ENCODE measurements around the gene TBCCD1.
A peak's percentile ranks its signal among the peaks of the same experiment; 100 is the strongest.
"Not testable (repeated sequence)": the region's sequence is repeated elsewhere in the genome, so short reads cannot be mapped to it uniquely, and the experiment has no call there.

TBCCD1 gene

DNA sequence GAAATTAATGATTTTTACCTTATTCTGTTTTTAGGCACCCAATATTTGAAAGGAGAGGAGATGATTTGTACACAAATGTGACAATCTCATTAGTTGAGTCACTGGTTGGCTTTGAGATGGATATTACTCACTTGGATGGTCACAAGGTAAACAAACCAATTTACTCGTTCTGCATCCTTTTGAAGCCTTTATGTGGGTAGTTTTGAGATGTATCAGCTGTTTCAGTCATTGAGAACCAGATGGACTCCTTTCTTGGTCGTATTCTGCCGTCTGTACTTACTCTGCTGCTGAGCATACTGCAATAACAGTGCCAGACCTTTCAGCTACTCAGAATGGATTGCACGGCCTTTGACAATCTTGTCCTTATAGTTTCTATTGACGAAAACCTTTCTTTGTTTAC, 16.7 kb upstream of the TBCCD1 start:
- H3K9me3 Mint-ChIP-seq: no peaks in the 10 kb centered on the region
- no peak overlapping the region for H3K27ac Mint-ChIP-seq
- H3K36me3 Mint-ChIP-seq: peaks cover 22% of the 10 kb centered on the region

DNA sequence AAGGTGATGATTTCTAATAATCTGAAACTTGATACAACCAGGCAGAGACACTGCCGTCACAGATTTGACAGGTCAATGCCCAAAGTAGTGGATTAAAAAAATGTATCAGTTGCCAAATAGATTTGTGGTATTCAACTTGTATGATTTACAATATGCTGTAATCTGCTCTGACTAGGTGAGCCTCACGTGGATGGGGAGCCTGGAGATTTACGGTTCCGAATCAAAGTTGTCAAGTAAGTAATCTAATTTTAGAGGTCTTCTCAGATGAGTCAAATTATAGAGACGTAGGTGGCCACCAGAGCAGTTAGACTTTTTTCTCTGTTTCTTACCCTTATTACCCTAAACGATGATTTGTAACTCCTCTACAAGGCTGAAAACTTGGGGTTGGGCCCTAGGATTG, 15.4 kb upstream of the TBCCD1 start:
- H3K27ac Mint-ChIP-seq: no peak overlapping the region
- no peak overlapping the region for H3K4me3 Mint-ChIP-seq
- peaks cover 13% of the 10 kb centered on the region for H3K4me1 Mint-ChIP-seq
- no peaks in the 10 kb centered on the region for H3K27me3 Mint-ChIP-seq
- no peaks in the 10 kb centered on the region for H3K9me3 Mint-ChIP-seq
- peaks cover 24% of the 10 kb centered on the region for H3K36me3 Mint-ChIP-seq

More for the DNA sequence above, 16.7 kb upstream of the TBCCD1 start:
- Mint-ChIP-seq H3K4me1 (peaks cover 8% of the 10 kb centered on the region), H3K4me3 (no peak overlapping the region), H3K27me3 (no peaks in the 10 kb centered on the region)

GRCh38 chr3:186580785-186581184, 13.6 kb upstream of the TBCCD1 start:
- peaks cover 24% of the 10 kb centered on the region for H3K36me3 Mint-ChIP-seq
- no peaks in the 10 kb centered on the region for H3K27me3 Mint-ChIP-seq

DNA sequence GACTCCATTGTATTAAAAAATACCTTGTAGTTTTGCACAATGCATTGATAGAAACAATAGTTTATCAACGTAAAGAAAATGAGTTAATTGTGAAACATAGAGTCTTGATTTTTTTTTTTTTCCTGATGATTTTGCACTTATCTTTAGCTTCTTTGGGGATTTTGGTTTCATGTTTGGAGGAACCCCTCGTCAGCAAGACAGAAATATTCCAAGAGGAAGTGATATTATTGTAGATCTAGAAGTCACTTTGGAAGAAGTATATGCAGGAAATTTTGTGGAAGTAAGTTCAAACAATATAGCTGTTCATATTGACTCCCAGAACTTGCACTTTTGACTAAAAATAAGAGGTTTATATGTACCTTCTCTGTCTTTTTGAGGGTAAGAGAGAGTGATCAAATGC, 10.4 kb upstream of the TBCCD1 start:
- H3K27me3 Mint-ChIP-seq: no peaks in the 10 kb centered on the region
- peaks cover 40% of the 10 kb centered on the region for H3K4me1 Mint-ChIP-seq
- no peak overlapping the region for H3K4me3 Mint-ChIP-seq
- H3K9me3 Mint-ChIP-seq: no peaks in the 10 kb centered on the region
- H3K27ac Mint-ChIP-seq: no peak overlapping the region
- peaks cover 25% of the 10 kb centered on the region for H3K36me3 Mint-ChIP-seq

More at GRCh38 chr3:186580785-186581184, 13.6 kb upstream of the TBCCD1 start:
- Mint-ChIP-seq H3K4me3 (no peak overlapping the region), H3K4me1 (peaks cover 17% of the 10 kb centered on the region), H3K9me3 (no peaks in the 10 kb centered on the region), H3K27ac (peak overlapping the region; percentile 66)

GRCh38 chr3:186571644-186572013, 4.5 kb upstream of the TBCCD1 start:
- Mint-ChIP-seq H3K9me3 (no peaks in the 10 kb centered on the region), H3K4me1 (peaks cover 57% of the 10 kb centered on the region), H3K27ac (peak overlapping the region; percentile 91), H3K4me3 (peak overlapping the region; percentile 99), H3K36me3 (peaks cover 14% of the 10 kb centered on the region), H3K27me3 (no peaks in the 10 kb centered on the region)

DNA sequence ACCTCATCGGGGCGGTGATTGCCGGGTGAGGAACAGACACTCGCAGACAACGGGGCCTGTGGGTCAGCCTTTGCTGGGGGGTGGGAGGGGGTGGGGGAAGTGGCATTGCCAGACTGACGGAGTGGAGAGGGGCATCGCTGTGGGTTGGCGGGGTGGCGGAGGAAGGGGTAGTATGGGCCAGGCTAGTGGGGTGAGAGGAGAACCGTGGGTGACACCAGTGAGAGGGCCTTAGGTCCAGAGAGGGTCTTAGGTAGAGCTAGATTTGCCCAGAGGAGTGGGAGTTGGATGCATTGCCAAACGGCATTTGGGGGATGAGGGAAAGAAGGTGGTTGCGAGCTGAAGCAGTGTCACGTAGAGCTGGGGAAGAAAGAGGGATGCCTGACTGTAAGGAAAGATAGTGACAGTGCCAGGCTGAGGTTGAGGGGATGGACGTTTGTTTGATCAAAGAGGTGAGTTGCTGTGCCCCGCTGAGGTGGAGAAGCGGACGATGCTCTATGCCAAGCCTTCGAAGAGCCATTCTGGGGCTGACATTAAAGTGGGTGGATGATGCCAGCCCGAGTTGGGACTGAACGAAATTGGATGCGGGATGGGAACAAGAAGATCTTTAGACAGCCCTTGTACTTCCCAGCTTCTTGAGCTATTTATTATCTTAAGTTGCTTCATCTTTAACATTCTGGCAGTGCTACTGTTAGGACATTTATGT, 4.0 kb upstream of the TBCCD1 start:
- peaks cover 57% of the 10 kb centered on the region for H3K4me1 Mint-ChIP-seq

DNA sequence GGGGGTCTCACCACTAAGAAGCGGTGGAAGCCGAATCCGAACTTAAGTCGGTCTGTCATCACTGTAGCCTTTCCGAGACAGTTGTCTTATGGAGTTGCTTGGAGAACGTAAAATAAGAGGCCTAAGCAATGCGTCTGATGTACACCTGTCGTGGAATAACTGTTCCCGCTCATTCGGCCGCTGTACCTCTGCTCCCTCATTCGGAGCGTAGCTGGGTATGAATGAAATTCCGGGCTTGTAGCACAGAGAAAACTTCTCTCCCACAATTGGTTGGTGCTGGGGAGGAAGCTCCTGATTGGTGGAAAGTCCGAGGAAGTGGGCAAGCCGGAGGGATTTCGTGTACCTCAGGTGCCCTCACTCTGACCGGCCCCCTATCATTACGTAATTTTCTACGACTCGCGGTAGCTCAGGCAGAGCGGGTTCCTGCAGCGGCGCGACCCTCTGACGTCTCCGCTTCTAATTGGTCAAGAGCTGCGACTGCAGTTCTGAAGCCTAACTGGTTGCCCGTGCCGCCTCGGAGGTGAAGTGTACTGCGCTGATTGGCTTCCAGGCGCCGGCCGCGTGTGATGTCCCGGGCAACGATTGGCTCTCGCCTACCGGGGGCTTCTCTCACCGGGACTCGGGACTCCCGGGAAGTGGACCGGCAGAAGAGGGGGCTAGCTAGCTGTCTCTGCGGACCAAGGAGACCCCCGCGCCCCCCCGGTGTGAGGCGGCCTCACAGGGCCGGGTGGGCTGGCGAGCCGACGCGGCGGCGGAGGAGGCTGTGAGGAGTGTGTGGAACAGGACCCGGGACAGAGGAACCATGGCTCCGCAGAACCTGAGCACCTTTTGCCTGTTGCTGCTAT, 3.2 kb upstream of the TBCCD1 start, which contains the start of gene DNAJB11:
Gene DNAJB11, plus strand, starts transcription at position 625 of the 845 bp plus-strand sequence. Its CDS starts 178 bp downstream, at position 803.
- peaks cover 57% of the 10 kb centered on the region for H3K4me1 Mint-ChIP-seq
- no peaks in the 10 kb centered on the region for H3K27me3 Mint-ChIP-seq
- peak within 1 kb of the TSS; percentile 99 for H3K4me3 Mint-ChIP-seq
- H3K36me3 Mint-ChIP-seq: peaks cover 11% of the 10 kb centered on the region
- H3K27ac Mint-ChIP-seq: peak within 1 kb of the TSS; percentile 93
- H3K9me3 Mint-ChIP-seq: no peaks in the 10 kb centered on the region

More for the DNA sequence above, 4.0 kb upstream of the TBCCD1 start:
- H3K9me3 Mint-ChIP-seq: no peaks in the 10 kb centered on the region
- peak overlapping the region; percentile 99 for H3K4me3 Mint-ChIP-seq
- H3K27ac Mint-ChIP-seq: peak overlapping the region; percentile 93
- peaks cover 14% of the 10 kb centered on the region for H3K36me3 Mint-ChIP-seq
- H3K27me3 Mint-ChIP-seq: no peaks in the 10 kb centered on the region

DNA sequence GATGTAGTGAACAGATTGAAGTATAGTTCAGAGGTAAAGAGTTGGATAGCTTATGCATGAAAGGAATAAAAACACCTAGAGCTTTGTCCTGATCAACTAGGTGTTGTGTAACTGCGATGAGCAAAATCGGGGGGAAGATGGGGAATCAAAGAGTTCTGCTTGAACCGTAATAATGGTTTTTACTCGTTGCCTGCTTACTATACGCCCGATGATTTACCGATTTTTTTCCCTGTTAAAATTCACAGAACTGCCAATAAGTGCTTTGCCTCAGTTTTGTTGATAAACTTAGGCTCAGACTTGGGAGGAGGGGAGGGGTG, 2.6 kb upstream of the TBCCD1 start:
- peaks cover 58% of the 10 kb centered on the region for H3K4me1 Mint-ChIP-seq
- no peaks in the 10 kb centered on the region for H3K27me3 Mint-ChIP-seq
- no peaks in the 10 kb centered on the region for H3K9me3 Mint-ChIP-seq
- peak overlapping the region; percentile 93 for H3K27ac Mint-ChIP-seq
- H3K4me3 Mint-ChIP-seq: peak overlapping the region; percentile 99
- peaks cover 9% of the 10 kb centered on the region for H3K36me3 Mint-ChIP-seq

DNA sequence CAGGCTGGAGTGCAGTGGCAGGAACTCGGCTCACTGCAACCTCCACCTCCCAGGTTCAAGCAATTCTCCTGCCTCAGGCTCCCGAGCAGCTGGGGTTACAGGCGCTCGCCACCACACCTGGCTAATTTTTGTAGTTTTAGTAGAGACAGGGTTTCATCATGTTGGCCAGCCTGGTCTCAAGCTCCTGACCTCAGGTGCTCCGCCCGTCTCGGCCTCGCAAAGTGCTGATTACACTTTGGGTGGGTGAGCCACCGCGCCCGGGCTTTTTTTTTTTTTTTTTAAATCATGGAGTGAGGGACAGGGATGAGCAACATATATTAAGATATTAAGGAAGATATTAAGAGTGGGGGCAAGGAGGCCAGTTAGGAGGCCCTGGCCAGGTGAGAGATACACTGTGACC, 2.2 kb upstream of the TBCCD1 start:
- H3K4me3 Mint-ChIP-seq: peak overlapping the region; percentile 99
- H3K4me1 Mint-ChIP-seq: peaks cover 58% of the 10 kb centered on the region
- H3K27me3 Mint-ChIP-seq, H3K9me3 Mint-ChIP-seq, H3K36me3 Mint-ChIP-seq: not testable (repeated sequence)
- H3K27ac Mint-ChIP-seq: peak overlapping the region; percentile 93

GRCh38 chr3:186566772-186567071, 417 bp downstream of the TBCCD1 start:
- Mint-ChIP-seq H3K4me1 (peaks cover 65% of the 10 kb centered on the region), H3K36me3 (peaks cover 3% of the 10 kb centered on the region), H3K4me3 (peak overlapping the region; percentile 98), H3K27me3 (no peaks in the 10 kb centered on the region), H3K9me3 (no peaks in the 10 kb centered on the region), H3K27ac (peak overlapping the region; percentile 97)

DNA sequence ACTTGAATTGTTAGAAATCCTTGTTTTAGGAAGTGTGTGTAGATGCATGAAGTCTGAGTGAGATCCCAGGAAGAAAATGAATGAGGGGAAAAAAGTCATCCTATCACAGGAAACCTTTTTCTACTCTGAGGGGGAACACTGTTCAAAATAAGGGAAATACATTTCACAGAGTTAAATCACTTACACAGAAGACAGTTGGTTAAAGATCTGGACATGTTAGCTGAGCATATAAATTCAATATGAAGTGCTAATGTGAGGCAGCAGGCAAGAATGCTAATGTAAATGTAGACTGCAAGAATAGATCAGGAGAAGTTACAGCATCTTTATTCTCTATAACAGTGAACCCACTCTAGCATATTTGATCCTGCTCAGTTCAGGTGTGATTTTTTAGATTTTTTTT, 2.6 kb downstream of the TBCCD1 start:
- H3K27ac Mint-ChIP-seq: no peak overlapping the region
- H3K36me3 Mint-ChIP-seq: peaks cover 9% of the 10 kb centered on the region
- H3K27me3 Mint-ChIP-seq: no peaks in the 10 kb centered on the region
- peak overlapping the region; percentile 6 for H3K4me3 Mint-ChIP-seq
- H3K9me3 Mint-ChIP-seq: no peaks in the 10 kb centered on the region
- H3K4me1 Mint-ChIP-seq: peaks cover 74% of the 10 kb centered on the region

DNA sequence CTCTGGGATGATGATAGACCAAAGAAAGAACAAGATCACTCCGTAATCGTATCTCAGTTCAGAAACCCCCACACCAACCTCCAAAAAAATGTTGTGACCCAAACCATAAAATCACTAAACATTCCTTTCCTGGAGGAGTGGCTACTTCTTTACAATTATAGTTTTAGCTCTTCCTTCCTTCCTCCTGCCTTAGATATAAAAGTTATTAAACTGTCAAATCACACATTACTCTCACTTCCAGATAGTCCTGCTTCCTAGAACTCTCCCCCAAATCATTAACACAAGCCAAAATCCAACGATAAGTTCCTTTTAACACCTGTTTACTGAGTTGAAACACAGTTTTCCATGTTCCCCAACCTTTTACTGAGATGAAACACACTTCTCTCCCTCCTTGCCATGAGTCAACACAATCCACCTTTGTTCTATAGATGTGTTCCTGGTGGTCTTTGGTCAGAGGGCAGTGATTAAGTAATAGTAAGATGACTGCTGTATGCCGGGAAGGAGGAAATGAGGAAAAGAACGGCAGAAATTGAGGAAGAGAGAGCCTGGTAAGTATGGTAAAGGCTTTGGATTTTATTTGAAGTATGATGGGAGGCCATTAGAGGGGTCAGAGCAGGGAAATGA, 14.6 kb downstream of the TBCCD1 start:
- Mint-ChIP-seq H3K27ac (no peak overlapping the region), H3K4me1 (no peaks in the 10 kb centered on the region), H3K4me3 (no peak overlapping the region), H3K36me3 (peaks cover 26% of the 10 kb centered on the region), H3K27me3 (no peaks in the 10 kb centered on the region), H3K9me3 (no peaks in the 10 kb centered on the region)

DNA sequence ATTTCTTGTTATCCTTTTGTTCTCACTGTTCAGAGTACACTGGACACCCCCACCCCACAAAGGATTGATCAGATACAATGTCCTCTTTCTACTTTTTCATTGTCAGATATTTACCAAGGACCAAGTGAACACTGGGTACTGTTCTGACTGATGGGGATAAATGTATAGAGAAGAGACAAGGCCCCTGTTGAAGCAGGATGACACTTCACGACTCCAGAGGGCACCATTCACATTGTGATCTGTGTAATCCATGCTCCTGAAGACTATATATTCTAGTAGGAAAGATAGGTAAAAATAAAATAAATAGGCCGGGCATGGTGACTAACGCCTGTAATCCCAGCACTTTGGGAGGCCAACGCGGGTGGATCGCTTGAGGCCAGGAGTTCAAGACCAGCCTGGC, 15.8 kb downstream of the TBCCD1 start:
- no peaks in the 10 kb centered on the region for H3K9me3 Mint-ChIP-seq
- no peaks in the 10 kb centered on the region for H3K27me3 Mint-ChIP-seq
- peaks cover 20% of the 10 kb centered on the region for H3K36me3 Mint-ChIP-seq
- H3K27ac Mint-ChIP-seq: no peak overlapping the region
- H3K4me1 Mint-ChIP-seq: no peaks in the 10 kb centered on the region
- H3K4me3 Mint-ChIP-seq: no peak overlapping the region

- H3K4me1 Mint-ChIP-seq: no peaks in the 10 kb centered on the region
- H3K27me3 Mint-ChIP-seq: no peaks in the 10 kb centered on the region
- peaks cover 11% of the 10 kb centered on the region for H3K36me3 Mint-ChIP-seq
- H3K27ac Mint-ChIP-seq: no peak overlapping the region
- no peaks in the 10 kb centered on the region for H3K9me3 Mint-ChIP-seq
- no peak overlapping the region for H3K4me3 Mint-ChIP-seq
Measured at GRCh38 chr3:186549497-186549896, 17.6 kb downstream of the TBCCD1 start.

DNA sequence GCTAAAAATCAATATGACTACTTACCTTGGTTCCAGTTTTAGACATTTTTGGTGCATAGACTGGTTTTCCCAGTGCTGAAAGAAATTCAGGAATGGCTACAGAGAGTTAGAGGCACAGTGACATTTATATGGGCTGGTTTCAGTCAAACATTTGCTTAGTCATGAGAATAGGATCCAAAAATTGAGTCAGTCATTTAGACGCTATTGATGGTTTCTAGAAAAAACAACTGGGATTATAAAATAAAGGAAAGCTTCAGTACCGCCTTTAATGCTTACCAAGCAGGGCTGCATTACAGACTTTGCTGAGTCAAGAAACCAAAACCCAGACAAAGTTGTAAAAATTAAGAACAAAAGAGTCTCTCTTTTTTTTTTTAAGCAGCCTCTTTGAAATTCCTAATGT, 22.9 kb downstream of the TBCCD1 start, which contains the start of gene CRYGS:
Gene CRYGS, minus strand, starts transcription at position 100 of the 400 bp plus-strand sequence. Its CDS starts 54 bp downstream, at position 46.
- no peaks in the 10 kb centered on the region for H3K9me3 Mint-ChIP-seq
- no peaks in the 10 kb centered on the region for H3K27me3 Mint-ChIP-seq
- H3K4me3 Mint-ChIP-seq: no peak within 1 kb of the TSS
- peaks cover 5% of the 10 kb centered on the region for H3K36me3 Mint-ChIP-seq
- H3K4me1 Mint-ChIP-seq: peaks cover 20% of the 10 kb centered on the region
- H3K27ac Mint-ChIP-seq: no peak within 1 kb of the TSS

DNA sequence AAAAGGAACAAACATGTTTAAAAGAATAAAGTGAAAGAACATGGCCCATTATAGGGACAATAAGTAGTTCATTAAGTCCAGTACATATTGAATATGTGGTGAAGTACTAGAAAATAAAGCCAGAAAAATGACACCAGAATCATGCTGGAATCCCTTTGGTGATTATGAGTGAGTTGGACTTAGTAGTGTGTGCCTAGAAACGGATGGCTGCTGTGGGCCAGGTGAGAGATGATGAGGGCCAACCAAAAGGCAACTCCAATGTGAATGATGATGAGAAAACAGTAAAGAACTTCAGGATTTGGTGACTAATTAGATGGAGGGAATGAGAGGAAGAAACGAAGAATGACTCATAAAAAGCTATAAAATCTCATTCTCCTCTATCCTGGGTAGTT, 26.3 kb downstream of the TBCCD1 start:
- Mint-ChIP-seq H3K9me3 (no peaks in the 10 kb centered on the region), H3K27ac (peak overlapping the region; percentile 78), H3K4me3 (peak overlapping the region; percentile 15), H3K36me3 (peaks cover 1% of the 10 kb centered on the region), H3K27me3 (no peaks in the 10 kb centered on the region), H3K4me1 (peaks cover 46% of the 10 kb centered on the region)

Data from activated naive CD4-positive, alpha-beta T cell treated with anti-CD3 and anti-CD28 coated beads, Interleukin-2, amount 50 U/mL, for 24 hours (primary cell).